ENCODE measurements around the gene LPCAT2.

DNA sequence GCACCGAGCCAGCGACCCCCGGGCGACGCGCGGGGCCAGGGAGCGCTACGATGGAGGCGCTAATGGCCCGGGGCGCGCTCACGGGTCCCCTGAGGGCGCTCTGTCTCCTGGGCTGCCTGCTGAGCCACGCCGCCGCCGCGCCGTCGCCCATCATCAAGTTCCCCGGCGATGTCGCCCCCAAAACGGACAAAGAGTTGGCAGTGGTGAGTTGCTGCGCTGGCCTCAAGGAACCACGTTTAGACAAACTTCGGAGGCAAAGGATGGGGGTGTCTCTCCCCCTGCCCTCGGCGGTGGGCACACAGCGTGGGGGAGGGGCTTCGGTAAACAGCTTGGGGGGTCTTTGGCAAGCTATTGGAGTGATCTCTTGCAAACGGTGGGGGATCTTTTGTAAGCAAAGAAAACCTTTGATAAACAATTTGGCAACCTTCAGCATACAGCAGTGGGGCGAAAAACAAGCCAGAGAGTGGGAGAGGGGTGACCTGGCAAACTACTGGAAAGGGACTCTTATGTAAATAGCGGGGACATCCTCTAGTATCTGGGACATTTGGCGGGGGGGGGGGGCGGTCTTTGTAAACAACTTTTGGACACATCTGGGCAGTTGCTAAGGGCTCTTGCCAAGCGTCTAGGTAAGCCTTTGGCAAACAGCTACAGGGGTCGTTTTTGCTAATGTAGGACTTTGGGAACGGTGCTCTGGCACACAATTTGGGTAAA is 29.3 kb upstream of the LPCAT2 start:
- TF ChIP-seq, protein P1, sequence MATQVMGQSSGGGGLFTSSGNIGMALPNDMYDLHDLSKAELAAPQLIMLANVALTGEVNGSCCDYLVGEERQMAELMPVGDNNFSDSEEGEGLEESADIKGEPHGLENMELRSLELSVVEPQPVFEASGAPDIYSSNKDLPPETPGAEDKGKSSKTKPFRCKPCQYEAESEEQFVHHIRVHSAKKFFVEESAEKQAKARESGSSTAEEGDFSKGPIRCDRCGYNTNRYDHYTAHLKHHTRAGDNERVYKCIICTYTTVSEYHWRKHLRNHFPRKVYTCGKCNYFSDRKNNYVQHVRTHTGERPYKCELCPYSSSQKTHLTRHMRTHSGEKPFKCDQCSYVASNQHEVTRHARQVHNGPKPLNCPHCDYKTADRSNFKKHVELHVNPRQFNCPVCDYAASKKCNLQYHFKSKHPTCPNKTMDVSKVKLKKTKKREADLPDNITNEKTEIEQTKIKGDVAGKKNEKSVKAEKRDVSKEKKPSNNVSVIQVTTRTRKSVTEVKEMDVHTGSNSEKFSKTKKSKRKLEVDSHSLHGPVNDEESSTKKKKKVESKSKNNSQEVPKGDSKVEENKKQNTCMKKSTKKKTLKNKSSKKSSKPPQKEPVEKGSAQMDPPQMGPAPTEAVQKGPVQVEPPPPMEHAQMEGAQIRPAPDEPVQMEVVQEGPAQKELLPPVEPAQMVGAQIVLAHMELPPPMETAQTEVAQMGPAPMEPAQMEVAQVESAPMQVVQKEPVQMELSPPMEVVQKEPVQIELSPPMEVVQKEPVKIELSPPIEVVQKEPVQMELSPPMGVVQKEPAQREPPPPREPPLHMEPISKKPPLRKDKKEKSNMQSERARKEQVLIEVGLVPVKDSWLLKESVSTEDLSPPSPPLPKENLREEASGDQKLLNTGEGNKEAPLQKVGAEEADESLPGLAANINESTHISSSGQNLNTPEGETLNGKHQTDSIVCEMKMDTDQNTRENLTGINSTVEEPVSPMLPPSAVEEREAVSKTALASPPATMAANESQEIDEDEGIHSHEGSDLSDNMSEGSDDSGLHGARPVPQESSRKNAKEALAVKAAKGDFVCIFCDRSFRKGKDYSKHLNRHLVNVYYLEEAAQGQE (IDR thresholded peaks at IDR 0.05; ENCODE audit: low read depth), result no peak
- TF ChIP-seq RAD21 (IDR thresholded peaks at IDR 0.05; ENCODE audit: low read depth) (no peak), EP300 (IDR thresholded peaks at IDR 0.05; ENCODE audit: borderline replicate concordance) (no peak)
